ENCODE results near the gene KRT23.

- TF ChIP-seq IKZF5 (CRISPR knock-in tag; IDR thresholded peaks at IDR 0.05) (no peak), ZNF24 (IDR thresholded peaks at IDR 0.05) (no peak), NONO (IDR thresholded peaks at IDR 0.05) (no peak), NONO (CRISPR knock-in tag; conservative IDR thresholded peaks at IDR 0.05) (no peak)
Observed at GRCh38 chr17:40949418-40949817, 12.0 kb upstream of the KRT23 start.
